NCI-H146 treated with DMSO at 0.1 percent for 48 hours (cell line): Measurements from ENCODE around the gene FCHSD2.

Experiments used
- DNase-seq: peaks from one replicate; lab custom pipeline; 2025; ENCODE audit not compliant: unreplicated experiment; lab: John Stamatoyannopoulos, UW

FCHSD2 gene

GRCh38 chr11:72975778-72976521, 166.2 kb downstream of the FCHSD2 start:
- no peak for DNase-seq

DNA sequence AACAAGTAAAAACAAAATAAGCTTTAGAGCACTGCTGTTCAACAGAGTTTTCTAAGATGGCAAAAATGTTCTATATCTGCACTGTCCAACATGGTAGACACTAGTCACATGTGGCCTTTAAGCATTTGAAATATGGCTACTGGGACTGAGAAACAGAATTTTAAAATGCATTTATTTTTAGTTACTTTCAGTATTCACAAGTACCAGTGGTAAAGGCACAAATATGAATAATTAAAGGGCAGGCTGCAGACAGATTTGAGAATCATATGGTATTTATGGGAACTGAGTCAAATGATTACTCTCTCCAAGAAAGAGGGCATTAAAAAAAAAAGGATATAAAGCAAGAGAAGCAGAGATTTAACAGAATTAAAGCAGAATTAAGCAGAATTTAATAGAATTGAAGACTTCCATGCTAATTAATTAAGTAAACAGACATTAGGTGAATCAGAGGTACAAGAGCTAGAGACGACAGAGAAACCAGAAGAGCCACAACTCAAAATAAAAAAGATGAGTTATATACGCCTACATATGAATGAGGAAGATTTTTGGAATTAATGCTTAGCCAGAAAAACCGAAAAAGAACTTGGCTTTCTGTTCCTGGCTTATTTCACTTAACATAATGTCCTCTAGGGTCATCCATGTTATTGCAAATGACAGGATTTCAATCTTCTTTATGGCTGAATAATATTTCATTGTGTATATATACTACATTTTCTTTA, 167.5 kb downstream of the FCHSD2 start:
- DNase-seq, result no peak

DNA sequence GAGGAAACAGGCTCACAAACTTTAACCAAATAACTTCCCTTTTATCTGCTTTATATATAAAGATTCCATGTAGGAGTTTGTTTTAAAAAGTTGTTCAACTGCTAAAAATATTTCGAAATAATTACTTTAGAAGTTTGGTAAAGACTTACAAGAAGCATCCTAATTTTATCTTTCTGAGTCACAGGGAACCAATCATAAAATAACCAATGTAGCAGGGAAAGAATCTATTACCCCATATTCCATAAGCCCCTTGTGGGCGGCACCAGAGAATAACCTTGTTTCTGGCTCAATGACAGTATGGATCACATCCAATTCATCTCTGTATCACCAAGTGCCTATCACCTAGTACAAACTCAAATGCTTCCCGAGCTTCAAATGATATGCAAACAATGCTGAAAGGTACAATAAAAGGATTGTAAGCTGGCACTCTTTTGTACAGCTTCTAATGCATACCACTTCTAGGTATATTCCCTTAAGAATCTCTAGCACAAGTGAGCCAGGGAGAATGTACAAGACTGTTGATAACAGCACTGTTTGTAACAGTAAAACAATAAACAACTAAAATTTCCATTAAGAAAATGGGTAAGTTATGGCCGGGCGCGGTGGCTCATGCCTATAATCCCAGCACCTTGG, 169.5 kb downstream of the FCHSD2 start:
- DNase-seq, result no peak

DNA sequence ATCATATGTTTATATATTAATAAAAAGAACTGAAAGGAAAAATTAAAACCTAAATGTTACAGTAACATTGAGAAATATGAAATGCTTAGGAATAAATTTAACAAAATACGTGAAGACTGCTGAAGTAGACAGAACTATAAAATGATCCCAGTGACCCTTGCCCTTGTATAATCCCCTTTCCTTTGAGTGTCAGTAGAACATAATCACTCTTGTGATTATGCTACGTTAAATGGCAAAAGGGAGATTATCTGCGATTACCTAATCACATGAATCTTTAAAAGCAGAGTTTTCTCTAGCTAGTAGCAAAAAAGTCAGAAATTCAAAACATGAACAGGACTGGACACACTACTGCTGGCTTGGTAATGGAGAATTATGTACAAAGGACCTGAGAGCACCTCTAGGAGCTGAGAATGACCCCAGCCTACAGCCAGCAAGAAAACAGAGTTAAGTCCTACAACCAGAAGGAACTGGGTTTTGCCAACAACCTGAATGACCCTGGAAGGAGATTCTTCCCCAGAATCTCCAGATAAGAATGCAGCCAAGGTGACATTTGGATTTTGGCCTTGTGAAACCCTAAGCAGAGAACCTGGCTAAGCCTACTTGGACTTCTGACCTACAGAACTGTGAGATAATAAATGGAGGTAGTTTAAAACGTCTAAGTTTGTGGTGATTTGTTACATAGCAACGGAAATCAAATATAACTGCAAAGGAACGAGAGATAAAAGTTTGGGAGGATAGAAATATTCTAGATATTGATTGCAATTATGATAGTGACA, 170.7 kb downstream of the FCHSD2 start:
- DNase-seq, result no peak

- DNase-seq, result no peak
Observed at GRCh38 chr11:72970557-72971118, 171.5 kb downstream of the FCHSD2 start.

DNA sequence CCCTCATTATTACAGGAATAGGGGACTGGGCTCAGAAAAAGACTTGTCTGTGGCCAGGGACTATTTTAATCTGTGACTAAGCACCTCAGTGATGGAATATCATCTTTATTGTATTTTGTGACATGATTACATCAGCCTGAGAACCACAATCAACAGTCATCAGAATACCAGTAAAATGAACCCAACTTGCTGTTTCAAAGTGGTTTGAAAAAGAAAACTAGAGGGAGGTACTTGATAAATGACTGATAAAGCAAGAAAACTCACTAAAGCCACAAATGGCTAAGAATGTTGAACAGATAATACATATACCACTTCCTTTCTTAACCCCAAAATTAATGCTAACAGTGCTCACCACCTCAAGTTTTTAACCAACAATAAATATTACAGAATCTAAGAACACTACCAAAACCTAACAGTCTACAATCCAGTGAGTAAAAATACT, 172.2 kb downstream of the FCHSD2 start:
- no peak for DNase-seq

DNA sequence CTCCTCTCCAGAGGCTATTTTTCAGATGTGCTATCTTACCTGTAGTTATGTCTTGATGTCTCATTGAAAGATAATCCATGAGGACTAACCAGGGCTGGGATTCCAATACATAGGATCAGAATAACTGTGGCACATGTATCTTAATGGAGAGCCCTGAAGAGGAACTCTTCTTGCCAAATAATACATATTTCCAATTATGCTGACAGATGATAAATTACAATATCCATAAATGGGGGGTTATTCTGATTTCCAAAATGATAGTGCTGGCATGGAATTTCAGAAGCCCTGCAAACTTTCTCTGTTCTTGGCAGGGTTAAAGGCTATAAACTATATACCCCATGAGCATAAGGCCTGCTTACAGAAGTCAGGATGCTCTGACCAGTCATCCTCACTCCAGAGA, 173.7 kb downstream of the FCHSD2 start:
- no peak for DNase-seq

DNA sequence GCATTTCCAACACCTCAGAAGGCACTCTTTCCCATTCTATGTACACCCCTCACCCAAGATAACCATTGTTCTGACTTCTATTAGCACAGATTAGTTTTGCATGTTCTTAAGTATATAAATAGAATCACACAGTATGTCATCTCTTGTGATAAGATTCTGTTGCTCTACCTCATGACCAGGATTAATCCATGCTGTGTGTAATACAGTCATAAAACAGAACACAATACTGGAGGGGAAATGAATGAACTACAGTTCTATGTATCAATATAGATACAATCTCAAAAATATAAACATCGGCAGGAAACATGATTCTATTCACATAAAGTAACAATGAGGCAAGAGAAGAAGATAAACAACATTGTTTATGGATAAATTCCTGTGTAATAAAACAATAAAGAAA, 176.4 kb downstream of the FCHSD2 start:
- DNase-seq, result no peak

- DNase-seq, result no peak
Observed at GRCh38 chr11:72962717-72963116, 179.4 kb downstream of the FCHSD2 start.

DNA sequence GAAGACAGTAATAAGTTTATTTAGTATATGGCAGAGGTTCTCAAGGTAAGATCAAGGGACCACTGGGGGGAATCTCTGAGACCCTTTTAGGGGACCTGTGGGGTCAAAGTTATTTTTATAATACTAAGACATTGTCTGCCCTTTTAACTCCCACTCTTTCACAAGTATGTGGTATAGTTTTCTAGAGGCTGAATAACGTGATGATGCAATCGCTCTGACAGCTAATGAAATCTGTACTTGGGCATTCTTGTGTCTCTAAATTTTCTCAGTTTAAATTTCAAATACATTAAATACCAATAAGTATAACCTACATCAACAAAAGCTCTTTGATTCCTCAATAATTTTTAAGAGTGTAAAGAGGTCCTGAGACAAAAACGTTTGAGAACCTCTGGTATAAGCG, 180.0 kb downstream of the FCHSD2 start:
- DNase-seq, result no peak

DNA sequence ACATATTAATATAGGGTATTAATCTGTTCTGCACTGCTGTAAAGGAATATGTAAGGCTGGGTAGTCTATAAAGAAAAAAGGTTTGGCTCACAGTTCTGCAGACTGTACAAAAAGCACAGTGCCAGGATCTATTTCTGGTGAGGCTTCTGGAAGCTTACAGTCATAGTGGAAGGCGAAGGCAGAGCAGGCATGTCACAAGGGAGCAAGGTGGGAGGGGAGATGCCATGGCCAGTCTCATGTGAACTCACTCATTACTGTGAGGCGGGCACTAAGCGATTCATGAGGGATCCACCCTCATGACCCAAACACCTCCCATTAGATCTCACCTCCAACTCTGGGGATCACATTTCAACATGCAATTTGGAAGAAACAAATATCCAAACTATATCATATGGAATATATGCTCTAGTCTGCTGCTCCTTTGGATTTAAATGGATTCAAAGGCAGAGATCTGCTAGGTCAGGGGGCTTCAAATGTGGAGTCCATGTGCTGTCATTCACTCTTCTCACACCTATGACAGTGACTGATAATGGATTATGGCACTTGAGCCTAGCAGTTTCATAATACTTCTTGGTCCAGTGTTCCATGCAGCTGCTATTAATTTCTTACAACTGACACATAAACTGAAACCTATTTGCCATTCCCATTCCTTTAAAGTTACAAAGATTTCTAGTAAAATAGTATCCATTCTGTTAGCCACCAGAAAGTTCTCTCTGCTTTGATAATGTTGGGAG, 182.0 kb downstream of the FCHSD2 start:
- DNase-seq, result no peak

DNA sequence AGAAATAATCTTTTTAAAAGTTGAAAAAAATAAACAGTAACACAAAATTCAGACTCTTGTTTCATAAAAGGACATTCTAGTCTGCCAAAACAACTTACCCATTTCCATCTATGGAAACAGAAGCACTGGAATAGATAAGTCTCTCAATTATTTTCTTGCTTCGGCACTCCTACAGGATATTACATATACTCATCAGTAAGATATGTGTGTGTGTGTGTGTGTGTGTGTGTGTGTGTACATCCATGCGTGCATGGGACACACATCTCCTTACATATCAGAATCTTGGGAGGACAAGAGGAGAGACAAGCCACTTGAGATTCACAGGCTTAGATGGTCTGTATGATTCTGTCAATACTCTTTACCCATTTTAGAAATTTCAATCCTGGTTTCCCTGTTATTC, 183.3 kb downstream of the FCHSD2 start:
- no peak for DNase-seq

DNA sequence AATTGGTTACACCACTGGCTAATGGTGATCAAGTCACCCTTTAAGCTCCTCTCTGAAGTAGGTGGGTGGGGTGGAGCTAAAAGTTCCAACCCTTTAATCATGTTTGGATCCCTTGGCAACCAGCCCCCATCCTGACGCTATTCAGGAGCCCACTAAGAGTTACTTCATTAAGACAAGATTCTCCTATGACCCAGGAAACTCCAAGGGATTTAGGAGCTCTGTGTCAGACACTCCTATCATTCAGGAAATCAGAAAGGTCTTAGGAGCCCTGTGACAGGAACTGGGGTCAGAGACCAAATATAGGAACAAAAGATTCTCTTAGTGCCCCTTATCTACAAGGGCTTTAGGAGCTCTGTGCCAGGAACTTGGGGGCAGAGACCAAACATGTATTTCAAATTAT, 186.7 kb downstream of the FCHSD2 start:
- DNase-seq, result no peak

GRCh38 chr11:72954860-72955259, 187.3 kb downstream of the FCHSD2 start:
- no peak for DNase-seq

- DNase-seq, result no peak
Observed at GRCh38 chr11:72953637-72954036, 188.5 kb downstream of the FCHSD2 start.

DNA sequence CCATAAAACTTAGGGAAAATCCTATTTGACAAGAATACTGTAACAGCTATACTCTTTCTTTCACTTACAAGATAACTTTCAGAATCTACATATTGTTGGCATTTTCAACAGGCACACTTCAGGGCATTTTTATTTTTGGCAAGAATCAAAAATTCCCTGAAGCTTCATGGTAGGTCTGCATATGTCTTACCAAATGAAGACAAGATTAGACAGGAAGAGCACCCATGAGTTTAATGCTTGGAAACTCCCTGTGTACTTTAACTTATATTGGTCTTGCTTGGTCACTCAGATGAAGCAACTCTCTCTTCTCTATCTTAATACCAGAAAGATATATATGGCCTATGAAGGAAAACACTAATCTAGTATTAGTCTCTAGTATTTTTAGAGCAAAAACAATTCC, 190.2 kb downstream of the FCHSD2 start:
- DNase-seq, result no peak

DNA sequence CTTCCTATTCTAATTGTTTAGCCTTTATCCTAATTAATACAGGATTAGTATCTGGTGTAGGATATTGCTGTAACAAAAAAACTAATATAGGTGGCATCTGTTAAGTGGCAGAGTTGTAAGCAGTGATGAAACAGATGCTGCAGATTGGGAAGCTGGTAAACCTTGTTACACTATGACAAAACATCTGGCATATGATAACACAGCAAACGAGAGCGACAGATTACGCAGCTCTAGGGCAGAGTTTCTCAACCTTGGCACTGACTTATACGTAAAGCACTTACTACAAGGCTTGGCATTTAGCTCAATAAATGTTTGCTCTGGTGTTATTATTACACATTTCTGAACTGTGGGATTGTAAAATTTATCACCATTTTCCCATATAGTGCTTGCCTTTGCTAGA, 190.9 kb downstream of the FCHSD2 start:
- DNase-seq, result no peak

GRCh38 chr11:72950685-72951084, 191.4 kb downstream of the FCHSD2 start:
- DNase-seq, result no peak

GRCh38 chr11:72947229-72947628, 194.9 kb downstream of the FCHSD2 start:
- DNase-seq, result no peak

DNA sequence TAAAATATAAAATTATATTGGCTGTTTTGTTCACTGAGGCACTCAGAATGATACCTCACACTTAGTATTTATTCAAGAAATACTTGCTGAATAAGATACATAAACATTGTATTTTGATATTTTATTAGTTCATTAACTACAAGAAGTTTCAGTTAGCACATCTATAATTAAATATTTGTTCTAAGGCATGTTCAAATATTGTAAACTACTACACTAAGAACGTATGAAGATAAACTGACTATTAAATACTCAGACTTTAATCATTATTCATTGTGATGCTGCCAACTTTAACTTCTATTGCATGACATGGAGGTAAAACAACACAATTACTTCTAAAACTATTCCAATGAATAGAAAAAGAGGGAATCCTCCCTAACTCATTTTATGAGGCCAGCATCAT, 198.5 kb downstream of the FCHSD2 start:
- no peak for DNase-seq
